ENCODE measurements around the gene ADGRG6. TPM values are rescaled to one million over a fixed set of nuclear protein-coding genes. Genes with fewer than 3 reads are reported as not detected.

The ADGRG6 gene
- total and polyA plus RNA-seq, 9 of the 15 experiments (the other 6 are each of a cell fraction or from before 2014, with no cell fraction given) = under 0.01 to 0.11 (median 0.05) TPM; not detected in 5

DNA sequence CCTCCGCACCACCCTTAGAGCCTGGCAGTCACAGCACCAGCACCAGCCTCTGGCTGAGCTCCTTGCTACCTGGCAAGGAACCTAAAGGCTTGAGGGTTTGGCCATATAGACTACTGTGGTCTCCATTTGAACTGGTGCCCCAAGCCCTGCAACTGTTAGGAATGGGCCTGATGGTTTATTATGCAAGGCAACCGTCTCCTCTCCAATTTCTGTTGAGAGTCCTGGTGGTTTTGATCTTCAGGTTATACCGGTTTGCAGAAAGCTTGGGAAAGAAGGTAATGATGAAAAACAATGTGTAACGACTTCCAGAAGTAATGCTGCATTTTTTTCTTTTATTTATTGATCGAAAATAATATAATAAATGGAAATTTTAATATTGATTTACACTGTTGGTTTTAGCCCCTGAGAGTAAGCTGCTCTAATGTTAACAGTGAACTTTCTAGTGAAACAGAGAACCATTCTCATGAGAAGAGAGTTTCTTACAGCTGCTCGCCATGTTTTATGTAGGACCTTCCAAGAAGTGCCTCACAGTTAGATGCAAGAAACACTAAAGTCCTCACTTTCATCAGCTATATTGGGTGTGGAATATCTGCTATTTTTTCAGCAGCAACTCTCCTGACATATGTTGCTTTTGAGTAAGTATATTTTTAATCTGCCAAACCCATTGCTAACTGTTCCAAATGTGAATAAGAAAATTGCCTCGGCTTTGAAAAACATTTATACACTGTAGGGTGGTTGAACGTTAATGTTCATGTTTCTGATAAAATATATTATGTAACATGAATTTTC is 112.8 kb downstream of the ADGRG6 start:
- H3K27me3 ChIP-seq (ENCODE audit: control insufficient read depth in 2 of 2, insufficient read depth in 2 of 2, low read length in 2 of 2) = no peaks in the 10 kb centered on the region
- FAIRE-seq = no peak
- CTCF ChIA-PET (ENCODE audit: low intra/inter-chr PET ratio) = no interaction called here
- TF ChIP-seq CC2D1A (IDR thresholded peaks at IDR 0.05) = no peak
- no peak for TF ChIP-seq ZNF212 (CRISPR knock-in tag; IDR thresholded peaks at IDR 0.05)
- TF ChIP-seq, protein P1, sequence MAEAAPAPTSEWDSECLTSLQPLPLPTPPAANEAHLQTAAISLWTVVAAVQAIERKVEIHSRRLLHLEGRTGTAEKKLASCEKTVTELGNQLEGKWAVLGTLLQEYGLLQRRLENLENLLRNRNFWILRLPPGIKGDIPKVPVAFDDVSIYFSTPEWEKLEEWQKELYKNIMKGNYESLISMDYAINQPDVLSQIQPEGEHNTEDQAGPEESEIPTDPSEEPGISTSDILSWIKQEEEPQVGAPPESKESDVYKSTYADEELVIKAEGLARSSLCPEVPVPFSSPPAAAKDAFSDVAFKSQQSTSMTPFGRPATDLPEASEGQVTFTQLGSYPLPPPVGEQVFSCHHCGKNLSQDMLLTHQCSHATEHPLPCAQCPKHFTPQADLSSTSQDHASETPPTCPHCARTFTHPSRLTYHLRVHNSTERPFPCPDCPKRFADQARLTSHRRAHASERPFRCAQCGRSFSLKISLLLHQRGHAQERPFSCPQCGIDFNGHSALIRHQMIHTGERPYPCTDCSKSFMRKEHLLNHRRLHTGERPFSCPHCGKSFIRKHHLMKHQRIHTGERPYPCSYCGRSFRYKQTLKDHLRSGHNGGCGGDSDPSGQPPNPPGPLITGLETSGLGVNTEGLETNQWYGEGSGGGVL (CRISPR knock-in tag; IDR thresholded peaks at IDR 0.05) = no peak
- no peak for TF ChIP-seq UBTF (IDR thresholded peaks at IDR 0.05; ENCODE audit: borderline replicate concordance in 1 of 2, low read depth in 2 of 2, low read length in 2 of 2)
- TF ChIP-seq BMI1 (IDR thresholded peaks at IDR 0.05; ENCODE audit: low read length) = no peak
- no peak for TF ChIP-seq SIN3B (IDR thresholded peaks at IDR 0.05; ENCODE audit: low read depth)
- TF ChIP-seq MAFG (tag; conservative IDR thresholded peaks at IDR 0.05) = no peak
- no peak for ATAC-seq
- no peaks in the 10 kb centered on the region for H4K20me1 ChIP-seq (replicated peaks; ENCODE audit: control insufficient read depth, insufficient read depth, low read length)
- H3K4me3 ChIP-seq = no peak overlapping the region
- no peaks in the 10 kb centered on the region for H3K79me2 ChIP-seq (ENCODE audit: control insufficient read depth, insufficient read depth, low read length)
- WGBS (ENCODE audit: insufficient coverage, low coverage, missing lambda C conversion rate) = under 1% methylated on average over 8 of the region's 8 CpGs
- H3K36me3 ChIP-seq (ENCODE audit: control insufficient read depth, insufficient read depth, low read length) = no peaks in the 10 kb centered on the region
- no TSS peak for BruUV-seq (replicated peaks)
- no peaks in the 10 kb centered on the region for H3K9me1 ChIP-seq (ENCODE audit: control insufficient read depth, insufficient read depth, low read length)
- in situ Hi-C loops (cut with MboI) (no loop called here), intact Hi-C loops (cut with micrococcal nuclease) (no loop called here)
- H3K4me2 ChIP-seq (ENCODE audit: insufficient read depth, low read length) = no peak overlapping the region
- no peak overlapping the region for H3K9ac ChIP-seq (ENCODE audit: insufficient read depth in 1 of 2, low read depth in 2 of 2, low read length in 2 of 2)
- DNase-seq (ENCODE audit: extremely low read depth in 1 of 4, low spot score in 3 of 4) = no peak
- no peaks in the 10 kb centered on the region for H3K4me1 ChIP-seq (replicated peaks in 1 of 2; ENCODE audit: control insufficient read depth in 2 of 2, insufficient read depth in 2 of 2, low read length in 2 of 2)
- H2AFZ ChIP-seq (ENCODE audit: low read depth, low read length) = no peak overlapping the region
- H3K27ac ChIP-seq (ENCODE audit: extremely low read depth, low read depth, low read length) = no peak overlapping the region
- POLR2A ChIA-PET = no interaction called here
- H3K9me3 ChIP-seq (replicated peaks; ENCODE audit: control insufficient read depth, insufficient read depth, low read depth, low read length) = no peaks in the 10 kb centered on the region
